Measurements from ENCODE around the gene TMEM30A.

Gene TMEM30A

DNA sequence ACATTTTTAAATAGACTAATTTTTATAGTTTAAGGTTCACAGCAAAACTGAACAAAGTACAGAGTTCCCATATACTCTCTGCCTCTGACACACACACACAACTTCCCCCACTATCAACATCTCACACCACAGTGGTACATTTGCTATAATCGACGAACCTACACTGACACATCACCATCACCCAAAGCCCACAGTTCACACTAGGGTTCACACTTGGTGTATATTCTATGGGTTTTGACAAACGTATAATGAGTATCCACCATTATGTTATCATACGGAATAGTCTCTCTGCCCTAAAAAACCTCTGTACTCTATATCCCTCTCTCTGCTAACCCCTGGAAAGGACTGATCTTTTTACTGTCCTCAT, 15.6 kb downstream of the TMEM30A start:
- TF ChIP-seq, protein P1, sequence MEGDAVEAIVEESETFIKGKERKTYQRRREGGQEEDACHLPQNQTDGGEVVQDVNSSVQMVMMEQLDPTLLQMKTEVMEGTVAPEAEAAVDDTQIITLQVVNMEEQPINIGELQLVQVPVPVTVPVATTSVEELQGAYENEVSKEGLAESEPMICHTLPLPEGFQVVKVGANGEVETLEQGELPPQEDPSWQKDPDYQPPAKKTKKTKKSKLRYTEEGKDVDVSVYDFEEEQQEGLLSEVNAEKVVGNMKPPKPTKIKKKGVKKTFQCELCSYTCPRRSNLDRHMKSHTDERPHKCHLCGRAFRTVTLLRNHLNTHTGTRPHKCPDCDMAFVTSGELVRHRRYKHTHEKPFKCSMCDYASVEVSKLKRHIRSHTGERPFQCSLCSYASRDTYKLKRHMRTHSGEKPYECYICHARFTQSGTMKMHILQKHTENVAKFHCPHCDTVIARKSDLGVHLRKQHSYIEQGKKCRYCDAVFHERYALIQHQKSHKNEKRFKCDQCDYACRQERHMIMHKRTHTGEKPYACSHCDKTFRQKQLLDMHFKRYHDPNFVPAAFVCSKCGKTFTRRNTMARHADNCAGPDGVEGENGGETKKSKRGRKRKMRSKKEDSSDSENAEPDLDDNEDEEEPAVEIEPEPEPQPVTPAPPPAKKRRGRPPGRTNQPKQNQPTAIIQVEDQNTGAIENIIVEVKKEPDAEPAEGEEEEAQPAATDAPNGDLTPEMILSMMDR (IDR thresholded peaks at IDR 0.05; ENCODE audit: low read depth, low read length, missing control alignments) = no peak
- H3K4me3 ChIP-seq (replicated peaks; ENCODE audit: low read depth, low read length) = no peak overlapping the region
- no peak for DNase-seq (ENCODE audit: extremely low read depth, low read depth)

DNA sequence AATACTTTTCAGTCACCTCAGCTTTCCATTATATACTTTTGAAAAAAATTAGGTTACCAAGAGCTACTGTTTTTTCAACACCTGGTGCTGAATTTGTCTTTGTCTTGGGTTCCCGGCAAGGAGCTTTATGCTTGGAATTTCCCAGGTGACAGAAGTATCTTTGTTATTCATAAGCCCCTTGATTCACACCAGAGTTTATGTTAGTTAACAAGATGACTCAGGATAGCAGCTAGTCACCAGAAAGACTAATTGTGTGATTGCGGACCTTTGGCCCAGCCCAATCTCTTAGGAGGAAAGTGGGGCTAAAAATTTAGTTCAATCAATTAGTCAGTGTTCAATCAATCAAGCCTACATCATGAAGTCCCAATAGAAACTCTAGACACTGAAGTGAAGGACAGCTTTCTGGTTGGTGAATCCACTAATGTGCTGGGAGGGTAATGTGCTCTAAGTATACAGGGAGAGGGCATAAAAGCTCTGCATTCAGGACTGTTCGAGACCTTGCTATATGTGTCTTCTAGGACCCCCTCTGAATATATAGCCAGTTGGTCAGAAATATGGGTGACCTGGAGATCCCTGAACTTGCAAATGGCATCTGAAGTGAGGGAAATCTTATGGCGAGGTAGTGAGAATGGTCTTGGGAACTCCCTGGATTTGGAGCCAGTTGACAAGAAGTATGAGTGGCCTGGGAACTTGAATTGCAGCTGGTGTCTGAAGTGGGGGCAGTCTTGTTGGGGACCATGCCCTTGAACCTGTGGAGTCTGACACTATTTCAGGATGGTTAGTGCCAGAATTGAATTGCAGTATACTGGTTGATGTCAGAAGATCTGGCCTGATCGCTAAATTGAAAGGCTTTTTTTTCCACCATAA, 16.2 kb downstream of the TMEM30A start:
- H3K4me3 ChIP-seq (replicated peaks; ENCODE audit: low read depth, low read length) = no peak overlapping the region
- TF ChIP-seq, protein P1 (IDR thresholded peaks at IDR 0.05; ENCODE audit: low read depth, low read length, missing control alignments) = no peak
- no peak for DNase-seq (ENCODE audit: extremely low read depth, low read depth)

DNA sequence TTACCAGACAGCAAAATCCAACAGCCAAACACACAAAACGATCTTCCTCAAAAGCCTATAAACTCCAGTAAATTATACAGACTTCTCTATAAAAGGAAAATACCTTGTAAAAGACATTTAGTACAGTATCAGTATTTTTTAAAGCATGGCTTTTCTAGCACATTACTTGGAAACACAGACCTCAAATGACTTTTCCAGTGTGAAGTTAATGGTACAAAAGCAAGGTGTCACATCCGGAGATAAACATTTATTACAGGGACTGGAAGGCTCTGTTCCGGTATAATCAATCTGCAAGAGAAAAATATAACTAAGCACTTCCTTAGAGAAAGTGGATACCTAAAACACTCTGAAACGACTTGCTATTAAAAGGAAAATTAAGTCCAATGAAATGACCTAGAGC, 17.1 kb downstream of the TMEM30A start:
- no peak for DNase-seq (ENCODE audit: extremely low read depth, low read depth)
- no peak overlapping the region for H3K4me3 ChIP-seq (replicated peaks; ENCODE audit: low read depth, low read length)
- TF ChIP-seq, protein P1 (IDR thresholded peaks at IDR 0.05; ENCODE audit: low read depth, low read length, missing control alignments) = no peak

DNA sequence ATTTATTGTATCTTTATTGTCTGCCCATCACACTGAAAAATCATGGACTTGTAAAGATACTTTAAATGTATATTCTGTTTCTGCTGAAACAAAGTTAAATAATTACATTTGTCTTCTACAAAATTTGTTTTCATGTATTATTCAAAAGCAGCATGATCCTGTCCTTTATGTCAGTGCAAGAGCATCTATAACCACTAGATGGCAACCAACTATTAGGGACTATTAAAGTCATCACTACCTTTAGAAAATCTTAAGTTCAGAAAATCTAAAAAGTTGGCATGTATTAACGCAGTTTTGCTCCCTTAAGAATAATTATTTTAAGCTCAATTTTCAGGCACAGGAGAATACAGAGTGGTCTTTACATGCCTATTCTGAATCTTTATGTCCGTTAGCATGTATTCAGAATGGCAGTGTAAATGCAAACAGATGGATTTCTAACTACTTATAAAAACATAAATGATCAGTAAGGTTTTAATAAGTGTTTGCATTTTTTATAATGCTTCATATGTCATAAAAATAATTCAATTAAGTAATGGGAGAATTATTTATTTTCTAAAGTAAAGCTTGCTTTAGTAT, 17.8 kb downstream of the TMEM30A start:
- TF ChIP-seq, protein P1 (IDR thresholded peaks at IDR 0.05; ENCODE audit: low read depth, low read length, missing control alignments) = peak; percentile 61
- H3K4me3 ChIP-seq (replicated peaks; ENCODE audit: low read depth, low read length) = no peak overlapping the region
- DNase-seq (ENCODE audit: extremely low read depth, low read depth) = no peak

DNA sequence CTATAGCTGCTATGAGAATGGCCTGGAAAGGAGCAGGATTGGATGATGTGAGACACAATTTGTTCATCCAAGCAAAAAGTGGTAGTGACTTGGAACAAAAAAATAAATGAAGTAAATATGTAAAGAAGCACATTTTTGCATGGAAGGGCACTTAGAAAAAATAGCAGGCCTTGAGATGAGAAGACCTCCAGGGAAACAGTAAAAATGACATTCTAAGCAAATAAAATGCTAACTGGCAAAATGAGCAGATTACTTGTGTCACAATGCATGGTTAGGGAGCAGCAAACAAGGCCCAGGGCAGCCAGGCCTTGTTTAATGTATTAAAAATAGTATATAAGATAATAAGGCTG, 21.2 kb downstream of the TMEM30A start:
- TF ChIP-seq, protein P1 (IDR thresholded peaks at IDR 0.05; ENCODE audit: low read depth, low read length, missing control alignments) = no peak
- no peak for DNase-seq (ENCODE audit: extremely low read depth, low read depth)
- no peak overlapping the region for H3K4me3 ChIP-seq (replicated peaks; ENCODE audit: low read depth, low read length)

DNA sequence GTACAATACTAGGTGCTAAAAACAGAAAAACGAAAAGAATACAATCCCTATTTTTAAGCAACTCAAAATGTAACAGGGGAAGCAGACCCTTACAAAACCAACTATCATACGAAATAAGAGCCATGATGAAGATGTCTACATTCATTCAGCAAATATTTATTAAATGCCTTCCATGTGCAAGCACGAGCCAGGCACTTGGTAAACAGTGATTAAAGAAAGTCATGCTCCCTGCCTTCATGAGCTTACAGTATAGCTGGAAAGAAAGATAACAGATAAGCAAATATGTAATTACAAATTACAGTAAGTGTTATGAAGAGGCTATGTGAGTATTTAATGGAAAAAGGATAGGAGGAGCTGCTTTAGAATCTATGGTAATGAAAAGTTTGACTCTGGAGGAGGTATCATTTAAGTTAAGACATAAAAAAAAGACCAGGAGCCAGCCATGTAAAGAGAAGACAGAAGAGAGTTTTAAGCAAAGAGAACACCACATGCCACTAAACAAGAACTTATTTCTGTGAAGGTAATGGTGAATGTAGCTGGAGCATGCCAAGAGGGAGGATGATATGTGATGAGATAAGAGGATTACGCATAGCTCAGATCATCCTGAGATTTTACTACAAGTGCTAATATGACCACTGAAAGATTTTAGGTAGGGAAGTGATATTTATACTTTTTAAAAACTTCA, 21.7 kb downstream of the TMEM30A start:
- no peak for DNase-seq (ENCODE audit: extremely low read depth, low read depth)
- TF ChIP-seq, protein P1 (IDR thresholded peaks at IDR 0.05; ENCODE audit: low read depth, low read length, missing control alignments) = no peak
- H3K4me3 ChIP-seq (replicated peaks; ENCODE audit: low read depth, low read length) = no peak overlapping the region
